ENCODE measurements around the gene CDC42EP1. TPM values are rescaled to one million over a fixed set of nuclear protein-coding genes. Genes with fewer than 3 reads are reported as not detected.

The CDC42EP1 gene
- total RNA-seq, 1 experiment from 2014 or later, result 75.0 TPM

- no peak for DNase-seq
- H3K27ac Mint-ChIP-seq (ENCODE audit: unreplicated experiment), result no peak overlapping the region
- Histone ChIP-seq H3K36me3 (ENCODE audit: control insufficient read depth, insufficient read depth, low read length) (no peaks in the 10 kb centered on the region), H3K9me3 (no peaks in the 10 kb centered on the region), H3K4me3 (ENCODE audit: low read depth, low read length) (no peak overlapping the region), H3K27me3 (replicated peaks; ENCODE audit: control insufficient read depth, insufficient read depth, low read length) (no peaks in the 10 kb centered on the region), H3K4me1 (peaks cover 1% of the 10 kb centered on the region)
- no TSS peak for BruUV-seq (replicated peaks)
- CTCF ChIA-PET, result interaction anchor here (0.8 kb wide), 1 partner anchor 58 kb away, joined by 3 read pairs; no protein-coding TSS in a partner anchor
- H3K36me3 Mint-ChIP-seq (ENCODE audit: insufficient read depth, unreplicated experiment), result no peaks in the 10 kb centered on the region
- no peak for TF ChIP-seq CTCF (IDR thresholded peaks at IDR 0.05; ENCODE audit: insufficient read depth in 1 of 2, low read depth in 1 of 2, low read length in 1 of 2, severe bottlenecking in 1 of 2, unreplicated experiment in 1 of 2)
- H3K9me3 Mint-ChIP-seq (ENCODE audit: unreplicated experiment), result no peaks in the 10 kb centered on the region
- no peak overlapping the region for H3K4me3 Mint-ChIP-seq (ENCODE audit: unreplicated experiment)
- POLR2A ChIA-PET, result no interaction called here
- intact Hi-C loops (cut with micrococcal nuclease; ENCODE audit: unreplicated experiment), result no loop called here
- H3K4me1 Mint-ChIP-seq (ENCODE audit: low read depth, unreplicated experiment), result peaks cover 5% of the 10 kb centered on the region
- no peaks in the 10 kb centered on the region for H3K27me3 Mint-ChIP-seq (ENCODE audit: insufficient read depth, unreplicated experiment)
These were observed 26.3 kb upstream of the CDC42EP1 start for GRCh38 chr22:37533995-37534394.

- no peaks in the 10 kb centered on the region for H3K9me3 ChIP-seq
- ChIA-PET CTCF (no interaction called here), POLR2A (no interaction called here)
- DNase-seq, result no peak
- H3K27ac Mint-ChIP-seq (ENCODE audit: unreplicated experiment), result no peak overlapping the region
- H3K4me1 Mint-ChIP-seq (ENCODE audit: low read depth, unreplicated experiment), result peaks cover 7% of the 10 kb centered on the region
- H3K9me3 Mint-ChIP-seq (ENCODE audit: unreplicated experiment), result no peaks in the 10 kb centered on the region
- H3K27me3 ChIP-seq (replicated peaks; ENCODE audit: control insufficient read depth, insufficient read depth, low read length), result no peaks in the 10 kb centered on the region
- H3K36me3 ChIP-seq (ENCODE audit: control insufficient read depth, insufficient read depth, low read length), result no peaks in the 10 kb centered on the region
- intact Hi-C loops (cut with micrococcal nuclease; ENCODE audit: unreplicated experiment), result no loop called here
- no peak overlapping the region for H3K4me3 ChIP-seq (ENCODE audit: low read depth, low read length)
- no peak for TF ChIP-seq CTCF (IDR thresholded peaks at IDR 0.05; ENCODE audit: insufficient read depth in 1 of 2, low read depth in 1 of 2, low read length in 1 of 2, severe bottlenecking in 1 of 2, unreplicated experiment in 1 of 2)
- BruUV-seq (replicated peaks), result no TSS peak
- no peaks in the 10 kb centered on the region for H3K27me3 Mint-ChIP-seq (ENCODE audit: insufficient read depth, unreplicated experiment)
- no peak overlapping the region for H3K4me3 Mint-ChIP-seq (ENCODE audit: unreplicated experiment)
- H3K4me1 ChIP-seq, result peaks cover 6% of the 10 kb centered on the region
- no peaks in the 10 kb centered on the region for H3K36me3 Mint-ChIP-seq (ENCODE audit: insufficient read depth, unreplicated experiment)
These were observed 25.8 kb upstream of the CDC42EP1 start for GRCh38 chr22:37534445-37534844.

- peaks cover 8% of the 10 kb centered on the region for H3K4me1 Mint-ChIP-seq (ENCODE audit: low read depth, unreplicated experiment)
- no peaks in the 10 kb centered on the region for H3K9me3 ChIP-seq
- no peaks in the 10 kb centered on the region for H3K27me3 Mint-ChIP-seq (ENCODE audit: insufficient read depth, unreplicated experiment)
- no peaks in the 10 kb centered on the region for H3K27me3 ChIP-seq (replicated peaks; ENCODE audit: control insufficient read depth, insufficient read depth, low read length)
- ChIA-PET POLR2A (no interaction called here), CTCF (no interaction called here)
- H3K4me3 Mint-ChIP-seq (ENCODE audit: unreplicated experiment), result no peak overlapping the region
- intact Hi-C loops (cut with micrococcal nuclease; ENCODE audit: unreplicated experiment), result loop anchor here (5.0 kb wide), 2 partner anchors 72 to 147 kb away; partner anchors contain the start of gene GGA1
- no peaks in the 10 kb centered on the region for H3K9me3 Mint-ChIP-seq (ENCODE audit: unreplicated experiment)
- peaks cover 6% of the 10 kb centered on the region for H3K4me1 ChIP-seq
- no peak for DNase-seq
- no TSS peak for BruUV-seq (replicated peaks)
- no peak overlapping the region for H3K27ac Mint-ChIP-seq (ENCODE audit: unreplicated experiment)
- H3K36me3 ChIP-seq (ENCODE audit: control insufficient read depth, insufficient read depth, low read length), result no peaks in the 10 kb centered on the region
- no peak for TF ChIP-seq CTCF (IDR thresholded peaks at IDR 0.05; ENCODE audit: insufficient read depth in 1 of 2, low read depth in 1 of 2, low read length in 1 of 2, severe bottlenecking in 1 of 2, unreplicated experiment in 1 of 2)
- no peak overlapping the region for H3K4me3 ChIP-seq (ENCODE audit: low read depth, low read length)
- no peaks in the 10 kb centered on the region for H3K36me3 Mint-ChIP-seq (ENCODE audit: insufficient read depth, unreplicated experiment)
These were observed 25.1 kb upstream of the CDC42EP1 start for GRCh38 chr22:37535159-37535558.

Measured in Caco-2 (cell line).